ENCODE data around the gene HILPDA. TPM values are rescaled to one million over a fixed set of nuclear protein-coding genes. Genes with fewer than 3 reads are reported as not detected.

Gene HILPDA
- total and polyA plus RNA-seq, 2 experiments from 2014 or later, result 38.5 to 57.5 TPM

DNA sequence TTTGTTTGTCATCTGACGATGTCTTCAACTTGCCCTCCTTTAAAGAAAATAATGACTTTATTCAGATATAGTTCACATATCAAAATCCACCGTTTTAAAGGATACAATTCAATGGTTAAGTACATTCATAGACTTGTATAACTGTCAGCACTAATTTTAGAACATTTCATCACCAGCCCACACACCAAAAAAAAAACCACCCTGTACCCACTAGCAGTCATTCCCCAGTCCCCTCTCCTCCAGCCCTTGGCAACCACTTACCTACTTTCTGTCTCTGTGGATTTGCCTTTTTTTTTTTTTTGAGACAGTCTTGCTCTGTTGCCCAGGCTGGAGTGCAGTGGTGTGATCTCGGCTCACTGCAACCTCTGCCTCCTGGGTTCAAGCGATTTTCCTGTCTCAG lies 5.3 kb upstream of the HILPDA start (continued):
- TF ChIP-seq, protein P1, sequence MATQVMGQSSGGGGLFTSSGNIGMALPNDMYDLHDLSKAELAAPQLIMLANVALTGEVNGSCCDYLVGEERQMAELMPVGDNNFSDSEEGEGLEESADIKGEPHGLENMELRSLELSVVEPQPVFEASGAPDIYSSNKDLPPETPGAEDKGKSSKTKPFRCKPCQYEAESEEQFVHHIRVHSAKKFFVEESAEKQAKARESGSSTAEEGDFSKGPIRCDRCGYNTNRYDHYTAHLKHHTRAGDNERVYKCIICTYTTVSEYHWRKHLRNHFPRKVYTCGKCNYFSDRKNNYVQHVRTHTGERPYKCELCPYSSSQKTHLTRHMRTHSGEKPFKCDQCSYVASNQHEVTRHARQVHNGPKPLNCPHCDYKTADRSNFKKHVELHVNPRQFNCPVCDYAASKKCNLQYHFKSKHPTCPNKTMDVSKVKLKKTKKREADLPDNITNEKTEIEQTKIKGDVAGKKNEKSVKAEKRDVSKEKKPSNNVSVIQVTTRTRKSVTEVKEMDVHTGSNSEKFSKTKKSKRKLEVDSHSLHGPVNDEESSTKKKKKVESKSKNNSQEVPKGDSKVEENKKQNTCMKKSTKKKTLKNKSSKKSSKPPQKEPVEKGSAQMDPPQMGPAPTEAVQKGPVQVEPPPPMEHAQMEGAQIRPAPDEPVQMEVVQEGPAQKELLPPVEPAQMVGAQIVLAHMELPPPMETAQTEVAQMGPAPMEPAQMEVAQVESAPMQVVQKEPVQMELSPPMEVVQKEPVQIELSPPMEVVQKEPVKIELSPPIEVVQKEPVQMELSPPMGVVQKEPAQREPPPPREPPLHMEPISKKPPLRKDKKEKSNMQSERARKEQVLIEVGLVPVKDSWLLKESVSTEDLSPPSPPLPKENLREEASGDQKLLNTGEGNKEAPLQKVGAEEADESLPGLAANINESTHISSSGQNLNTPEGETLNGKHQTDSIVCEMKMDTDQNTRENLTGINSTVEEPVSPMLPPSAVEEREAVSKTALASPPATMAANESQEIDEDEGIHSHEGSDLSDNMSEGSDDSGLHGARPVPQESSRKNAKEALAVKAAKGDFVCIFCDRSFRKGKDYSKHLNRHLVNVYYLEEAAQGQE (IDR thresholded peaks at IDR 0.05; ENCODE audit: unreplicated experiment), result no peak
- TF ChIP-seq, protein P2, sequence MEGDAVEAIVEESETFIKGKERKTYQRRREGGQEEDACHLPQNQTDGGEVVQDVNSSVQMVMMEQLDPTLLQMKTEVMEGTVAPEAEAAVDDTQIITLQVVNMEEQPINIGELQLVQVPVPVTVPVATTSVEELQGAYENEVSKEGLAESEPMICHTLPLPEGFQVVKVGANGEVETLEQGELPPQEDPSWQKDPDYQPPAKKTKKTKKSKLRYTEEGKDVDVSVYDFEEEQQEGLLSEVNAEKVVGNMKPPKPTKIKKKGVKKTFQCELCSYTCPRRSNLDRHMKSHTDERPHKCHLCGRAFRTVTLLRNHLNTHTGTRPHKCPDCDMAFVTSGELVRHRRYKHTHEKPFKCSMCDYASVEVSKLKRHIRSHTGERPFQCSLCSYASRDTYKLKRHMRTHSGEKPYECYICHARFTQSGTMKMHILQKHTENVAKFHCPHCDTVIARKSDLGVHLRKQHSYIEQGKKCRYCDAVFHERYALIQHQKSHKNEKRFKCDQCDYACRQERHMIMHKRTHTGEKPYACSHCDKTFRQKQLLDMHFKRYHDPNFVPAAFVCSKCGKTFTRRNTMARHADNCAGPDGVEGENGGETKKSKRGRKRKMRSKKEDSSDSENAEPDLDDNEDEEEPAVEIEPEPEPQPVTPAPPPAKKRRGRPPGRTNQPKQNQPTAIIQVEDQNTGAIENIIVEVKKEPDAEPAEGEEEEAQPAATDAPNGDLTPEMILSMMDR (conservative IDR thresholded peaks at IDR 0.05; ENCODE audit: low read depth in 2 of 2), result no peak
- TF ChIP-seq ZNF114 (CRISPR knock-in tag; IDR thresholded peaks at IDR 0.05) (no peak), NANOG (IDR thresholded peaks at IDR 0.05; ENCODE audit: borderline replicate concordance) (no peak), ZNF331 (CRISPR knock-in tag; IDR thresholded peaks at IDR 0.05; ENCODE audit: low read depth) (no peak), EZH2phosphoT487 (IDR thresholded peaks at IDR 0.05; ENCODE audit: unreplicated experiment) (no peak), JUNB (IDR thresholded peaks at IDR 0.05; ENCODE audit: unreplicated experiment) (no peak), STAT1 (IDR thresholded peaks at IDR 0.05; ENCODE audit: unreplicated experiment) (no peak), EZH2 (IDR thresholded peaks at IDR 0.05; ENCODE audit: low read depth, unreplicated experiment) (no peak), POLR2AphosphoS5 (IDR thresholded peaks at IDR 0.05; ENCODE audit: low read depth) (no peak)

DNA sequence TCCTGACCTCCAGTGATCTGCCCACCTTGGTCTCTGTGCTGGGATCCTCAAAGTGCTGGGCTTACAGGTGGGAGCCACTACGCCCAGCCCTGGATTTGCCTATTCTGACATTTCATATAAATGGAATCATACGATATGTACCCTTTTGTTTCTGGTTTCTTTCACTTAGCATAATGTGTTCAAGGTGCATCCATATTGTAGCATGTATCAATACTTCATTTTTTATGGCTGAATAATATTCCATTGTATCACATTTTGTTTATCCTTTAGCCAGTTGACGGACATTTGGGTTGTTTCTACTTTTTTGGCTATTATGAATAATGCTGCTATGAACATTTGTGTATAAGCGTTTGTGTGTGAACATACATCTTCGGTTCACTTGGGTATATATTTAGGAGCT lies 4.8 kb upstream of the HILPDA start:
- H3K36me3 ChIP-seq (ENCODE audit: insufficient read depth), result no peaks in the 10 kb centered on the region
- ATAC-seq (no peak), DNase-seq (ENCODE audit: low spot score) (no peak)
- no peak overlapping the region for H3K4me3 ChIP-seq
- no peak overlapping the region for H3K4me3 Mint-ChIP-seq
- H4K20me1 ChIP-seq (replicated peaks; ENCODE audit: insufficient read depth), result no peaks in the 10 kb centered on the region
- TF ChIP-seq, protein P2 (conservative IDR thresholded peaks at IDR 0.05; ENCODE audit: low read depth in 2 of 2), result no peak
- TF ChIP-seq STAT1 (IDR thresholded peaks at IDR 0.05; ENCODE audit: unreplicated experiment), result no peak
- no peak overlapping the region for H3K4me2 ChIP-seq
- no peaks in the 10 kb centered on the region for H3K9me2 ChIP-seq (ENCODE audit: insufficient read depth)
- peaks cover 7% of the 10 kb centered on the region; the same call in 1 of the 2 replicates for H3F3A ChIP-seq (replicated peaks; ENCODE audit: low read depth)
- no peaks in the 10 kb centered on the region for H3K36me3 Mint-ChIP-seq (ENCODE audit: low read depth)
- H3K27ac Mint-ChIP-seq, result no peak overlapping the region
- H2AFZ ChIP-seq, result no peak overlapping the region
- H3K4me1 Mint-ChIP-seq, result peaks cover 29% of the 10 kb centered on the region
- H3K4me1 ChIP-seq (ENCODE audit: insufficient read depth), result peaks cover 20% of the 10 kb centered on the region
- H3K27me3 ChIP-seq (ENCODE audit: insufficient read depth), result peaks cover 6% of the 10 kb centered on the region
- H3K27me3 Mint-ChIP-seq (ENCODE audit: insufficient read depth, low read depth, poor library complexity), result peaks cover 13% of the 10 kb centered on the region
- no peak overlapping the region for H3K27ac ChIP-seq (ENCODE audit: low read depth)
- H3K9me3 Mint-ChIP-seq, result no peaks in the 10 kb centered on the region
- peaks cover under 1% of the 10 kb centered on the region; the same call in 1 of the 2 replicates for H3K79me2 ChIP-seq (replicated peaks; ENCODE audit: insufficient read depth)
